Panc1 (cell line): Measurements from ENCODE around the gene NTMT1. TPM values are rescaled to one million over a fixed set of nuclear protein-coding genes. Genes with fewer than 3 reads are reported as not detected.
A peak's percentile ranks its signal among the peaks of the same experiment; 100 is the strongest.

Experiments
- ATAC-seq: fragments of 200-7000 bp; cut with Tn5 transposase; 2 replicates; pipeline ENCODE4 v1.9.1; 2020; ENCODE audit warnings: mild to moderate bottlenecking, moderate library complexity
- BruUV-seq: library from RNA; stranded (reverse); fragments of 400-500 nt; replicated peaks from 2 replicates; lab custom pipeline; 2021; lab: Mats Ljungman, UMichigan
- CTCF ChIA-PET: fragments of 300-600 bp; sonication (Branson Sonifier 250); formaldehyde crosslinking; loops from one replicate; lab custom pipeline; 2022; ENCODE audit warnings: antibody characterized with exemption; lab: Charles Lee
- POLR2A ChIA-PET: fragments of 300-600 bp; sonication (Branson Sonifier 250); formaldehyde crosslinking; loops from one replicate; lab custom pipeline; 2022; ENCODE audit warnings: antibody characterized with exemption; lab: Charles Lee
- DNase-seq: peaks from one replicate; pipeline ENCODE4 v3.0.0-alpha.2; 2010; ENCODE audit warnings: low read depth, low spot score
- H3K27ac ChIP-seq: 2 replicates; pipeline ENCODE4 v1.5.1; 2011; ENCODE audit warnings: mild to moderate bottlenecking, low read length, inconsistent platforms
- H3K27me3 ChIP-seq: fragments of 200-500 bp; sonication (Bioruptor generic); 2 replicates; pipeline ENCODE4 v1.6.0; 2014; ENCODE audit warnings: low read length, inconsistent platforms; ENCODE audit not compliant: control insufficient read depth, insufficient read depth
- H3K36me3 ChIP-seq: fragments of 200-500 bp; sonication (Bioruptor generic); 2 replicates; pipeline ENCODE4 v1.5.1; 2014; ENCODE audit warnings: inconsistent platforms, mild to moderate bottlenecking, low read length, moderate library complexity; ENCODE audit not compliant: control insufficient read depth, insufficient read depth
- H3K4me1 ChIP-seq: 2 replicates; pipeline ENCODE4 v1.5.1; 2011; ENCODE audit warnings: inconsistent platforms, mild to moderate bottlenecking, low read length, moderate library complexity; ENCODE audit not compliant: control insufficient read depth, insufficient read depth
- H3K4me3 ChIP-seq, 2 experiments: 2 replicates each; pipeline ENCODE4 v1.5.1; 2011 to 2012; ENCODE audit warnings: low read depth in 2 of 2, low read length in 2 of 2, mild to moderate bottlenecking in 2 of 2, inconsistent platforms in 1 of 2, moderate library complexity in 1 of 2
- H3K9me3 ChIP-seq: fragments of 200-500 bp; sonication (Bioruptor generic); 2 replicates; pipeline ENCODE4 v1.5.1; 2014; ENCODE audit warnings: low read depth, mild to moderate bottlenecking, inconsistent platforms, low read length, moderate library complexity; ENCODE audit not compliant: control insufficient read depth, insufficient read depth
- CTCF ChIP-seq: fragments of 450-650 bp; IDR thresholded peaks from 2 replicates; pipeline ENCODE4 v1.5.1; 2017; ENCODE audit warnings: mild to moderate bottlenecking
- SIN3A ChIP-seq: IDR thresholded peaks from 2 replicates; pipeline ENCODE4 v1.6.1; 2012; ENCODE audit warnings: low read depth, mild to moderate bottlenecking, low read length, moderate library complexity, borderline replicate concordance; ENCODE audit not compliant: insufficient read depth
- TCF7L2 ChIP-seq: IDR thresholded peaks from 2 replicates; pipeline ENCODE4 v1.6.1; 2011; ENCODE audit warnings: mild to moderate bottlenecking, low read depth, low read length, inconsistent platforms
- in situ Hi-C: cut with HindIII; loops from 2 replicates; pipeline ENCODE4 v1.10.0; 2016; ENCODE audit warnings: low sequenced_read_pairs, low pct_unique_long_range_greater_than_20kb
- intact Hi-C: fragments of 100-400 bp; cut with micrococcal nuclease; formaldehyde crosslinking; loops from one replicate; pipeline ENCODE4 v1.10.0; 2022; ENCODE audit not compliant: unreplicated experiment
- total RNA-seq: library from RNA; stranded (reverse); gene quantifications from one replicate; pipeline ENCODE4 v1.2.1, GENCODE V29; 2021; ENCODE audit not compliant: unreplicated experiment
- TF ChIP-seq, protein P1 (sequence below), 2 experiments: IDR thresholded peaks; 2 replicates each; pipeline ENCODE4 v1.6.1; 2011 to 2012; ENCODE audit warnings: low read depth in 2 of 2, control low read depth in 1 of 2, low read length in 1 of 2, mild to moderate bottlenecking in 1 of 2, moderate library complexity in 1 of 2; ENCODE audit not compliant: insufficient read depth in 1 of 2

The NTMT1 gene
- total RNA-seq, 1 experiment from 2014 or later, result 47.5 TPM

GRCh38 chr9:129610473-129611306, 15.3 kb upstream of the NTMT1 start:
- Histone ChIP-seq H3K9me3 (no peaks in the 10 kb centered on the region), H3K27me3 (no peaks in the 10 kb centered on the region), H3K4me3 (peak overlapping the region; percentile 51 to 61), H3K27ac (peak overlapping the region; percentile 72), H3K4me1 (peaks cover 20% of the 10 kb centered on the region), H3K36me3 (no peaks in the 10 kb centered on the region)
- in situ Hi-C loops (no loop called here), intact Hi-C loops (loop anchor here (10.0 kb wide), 1 partner anchor 476 kb away; no protein-coding TSS in a partner anchor)
- DNase-seq (no peak), ATAC-seq (peak; percentile 68)
- CTCF ChIA-PET, result no interaction called here
- POLR2A ChIA-PET, result interaction anchor here (0.6 kb wide), 1 partner anchor 433 kb away, joined by 3 read pairs; no protein-coding TSS in a partner anchor
- no TSS peak for BruUV-seq
- TF ChIP-seq SIN3A, result no peak
- TF ChIP-seq, protein P1, sequence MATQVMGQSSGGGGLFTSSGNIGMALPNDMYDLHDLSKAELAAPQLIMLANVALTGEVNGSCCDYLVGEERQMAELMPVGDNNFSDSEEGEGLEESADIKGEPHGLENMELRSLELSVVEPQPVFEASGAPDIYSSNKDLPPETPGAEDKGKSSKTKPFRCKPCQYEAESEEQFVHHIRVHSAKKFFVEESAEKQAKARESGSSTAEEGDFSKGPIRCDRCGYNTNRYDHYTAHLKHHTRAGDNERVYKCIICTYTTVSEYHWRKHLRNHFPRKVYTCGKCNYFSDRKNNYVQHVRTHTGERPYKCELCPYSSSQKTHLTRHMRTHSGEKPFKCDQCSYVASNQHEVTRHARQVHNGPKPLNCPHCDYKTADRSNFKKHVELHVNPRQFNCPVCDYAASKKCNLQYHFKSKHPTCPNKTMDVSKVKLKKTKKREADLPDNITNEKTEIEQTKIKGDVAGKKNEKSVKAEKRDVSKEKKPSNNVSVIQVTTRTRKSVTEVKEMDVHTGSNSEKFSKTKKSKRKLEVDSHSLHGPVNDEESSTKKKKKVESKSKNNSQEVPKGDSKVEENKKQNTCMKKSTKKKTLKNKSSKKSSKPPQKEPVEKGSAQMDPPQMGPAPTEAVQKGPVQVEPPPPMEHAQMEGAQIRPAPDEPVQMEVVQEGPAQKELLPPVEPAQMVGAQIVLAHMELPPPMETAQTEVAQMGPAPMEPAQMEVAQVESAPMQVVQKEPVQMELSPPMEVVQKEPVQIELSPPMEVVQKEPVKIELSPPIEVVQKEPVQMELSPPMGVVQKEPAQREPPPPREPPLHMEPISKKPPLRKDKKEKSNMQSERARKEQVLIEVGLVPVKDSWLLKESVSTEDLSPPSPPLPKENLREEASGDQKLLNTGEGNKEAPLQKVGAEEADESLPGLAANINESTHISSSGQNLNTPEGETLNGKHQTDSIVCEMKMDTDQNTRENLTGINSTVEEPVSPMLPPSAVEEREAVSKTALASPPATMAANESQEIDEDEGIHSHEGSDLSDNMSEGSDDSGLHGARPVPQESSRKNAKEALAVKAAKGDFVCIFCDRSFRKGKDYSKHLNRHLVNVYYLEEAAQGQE (IDR thresholded peaks at IDR 0.05; ENCODE audit: insufficient read depth in 1 of 2, low read depth in 2 of 2, low read length in 1 of 2), result 0 out of 4 replicates have a peak, but pooled peaks of 1 of the 2 experiments have one; percentile 42
- TF ChIP-seq TCF7L2, result no peak
- peak; percentile 83 for TF ChIP-seq CTCF

- in situ Hi-C loops (no loop called here), intact Hi-C loops (loop anchor here (10.0 kb wide), 1 partner anchor 477 kb away; no protein-coding TSS in a partner anchor)
- ChIA-PET CTCF (interaction anchor here (0.6 kb wide), 1 partner anchor 14 kb away, joined by 3 read pairs; the partner anchor contains the start of gene NTMT1), POLR2A (interaction anchor here (0.7 kb wide), 1 partner anchor 513 kb away, joined by 3 read pairs; no protein-coding TSS in a partner anchor)
- no peaks in the 10 kb centered on the region for H3K36me3 ChIP-seq
- H3K27ac ChIP-seq, result peak overlapping the region; percentile 72
- DNase-seq (no peak), ATAC-seq (no peak)
- no peaks in the 10 kb centered on the region for H3K9me3 ChIP-seq
- no TSS peak for BruUV-seq
- TF ChIP-seq, protein P1 (IDR thresholded peaks at IDR 0.05; ENCODE audit: insufficient read depth in 1 of 2, low read depth in 2 of 2, low read length in 1 of 2), result no peak
- no peak for TF ChIP-seq SIN3A
- TF ChIP-seq CTCF, result no peak; the same call in 1 of the 2 replicates
- H3K4me3 ChIP-seq, result peak overlapping the region; percentile 51 to 61
- H3K4me1 ChIP-seq, result peaks cover 20% of the 10 kb centered on the region
- H3K27me3 ChIP-seq, result no peaks in the 10 kb centered on the region
These were observed 14.6 kb upstream of the NTMT1 start for GRCh38 chr9:129611307-129611800.
